Left lung (tissue), 10 donors: ENCODE data around the gene ZNF717. TPM values are rescaled to one million over a fixed set of nuclear protein-coding genes. Genes with fewer than 3 reads are reported as not detected.

Experiments
- ATAC-seq: fragments of 200-7000 bp; cut with Tn5 transposase; one replicate; pipeline ENCODE4 v1.9.1; 2020; ENCODE audit warnings: moderate library complexity
- DNase-seq, 4 donors: peaks; one replicate each; pipeline ENCODE4 v3.0.0-alpha.2; 2013 to 2020
- H3K27ac ChIP-seq, 2 donors: fragments of 200-600 bp; sonication (generic) in 1 of 2; one replicate each; pipeline versions ENCODE4 v1.5.0 to v1.8.0; 2020 to 2021
- H3K27me3 ChIP-seq, 2 donors: fragments of 200-600 bp; sonication (generic) in 1 of 2; one replicate each; pipeline versions ENCODE4 v1.5.0 to v1.8.0; 2020 to 2021
- H3K36me3 ChIP-seq, 2 donors: fragments of 200-600 bp; sonication (generic) in 1 of 2; one replicate each; pipeline versions ENCODE4 v1.5.0 to v1.8.0; 2020 to 2021
- H3K4me1 ChIP-seq, 2 donors: fragments of 200-600 bp; one replicate each; pipeline ENCODE4 v1.8.0; 2021
- H3K4me3 ChIP-seq, 2 donors: fragments of 200-600 bp; sonication (generic) in 1 of 2; one replicate each; pipeline versions ENCODE4 v1.5.0 to v1.8.0; 2020 to 2021; ENCODE audit warnings: mild to moderate bottlenecking in 1 of 2
- H3K9me3 ChIP-seq, 2 donors: fragments of 200-600 bp; sonication (generic) in 1 of 2; one replicate each; pipeline versions ENCODE4 v1.5.0 to v1.8.0; 2020 to 2021
- intact Hi-C, 2 donors: fragments of 100-400 bp; cut with DNase I; formaldehyde crosslinking; loops; one replicate each; pipeline versions ENCODE4 v1.11.2 to v1.14.2; 2022
- microRNA-seq, 2 donors: library from miRNA; unstranded; fragments of <30 nt; microRNA quantifications; one replicate each; pipeline ENCODE4, GENCODE V29; 2019
- polyA plus RNA-seq, 6 donors: library from polyadenylated mRNA; unstranded; fragments of 120-200 nt; gene quantifications; one replicate each; pipeline ENCODE4 v1.2.1, GENCODE V29; 2013; ENCODE audit not compliant: insufficient read length in 6 of 6
- total RNA-seq, 2 donors: library from RNA; stranded (reverse); fragmentation: NEBNext Ultra II Directional; extraction: Animal tissue kit (Norgen Biotek cat#: 25700); gene quantifications; one replicate each; pipeline ENCODE4 v1.2.1, GENCODE V29; 2021
- TF ChIP-seq, protein P1 (sequence below), 2 donors: fragments of 200-600 bp; sonication (generic) in 1 of 2; IDR thresholded peaks; one replicate each; pipeline versions ENCODE4 v1.5.0 to v1.8.0; 2021; ENCODE audit warnings: antibody characterized with exemption in 2 of 2
- donor health status: DM: no; HTN: yes; CAD: no.
- donor health status: DM: no; HTN: no; CAD: no.

Gene ZNF717
- total and polyA plus RNA-seq, 8 donors, result 12.4 to 21.9 (median 18.3) TPM

DNA sequence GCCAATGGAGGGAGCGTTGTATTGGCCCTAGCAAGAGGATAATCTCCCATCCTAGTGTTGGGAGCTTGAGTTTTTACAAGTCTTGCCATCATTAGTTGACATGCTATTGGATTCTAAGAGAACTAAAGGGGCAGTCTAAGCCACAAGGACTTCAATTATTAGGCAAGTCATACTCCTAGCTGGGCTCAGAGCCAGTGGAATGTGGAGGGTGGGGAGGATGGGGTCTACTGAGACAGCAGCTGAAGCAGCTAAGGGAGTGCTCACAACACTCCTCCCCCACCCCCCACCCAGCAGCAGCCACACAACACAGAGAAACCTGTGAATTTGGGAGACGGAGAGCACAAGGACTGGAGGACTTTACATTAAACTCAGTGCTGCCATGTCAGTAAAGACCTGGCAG is 93.3 kb downstream of the ZNF717 start:
- no peak overlapping the region for H3K4me3 ChIP-seq
- H3K27ac ChIP-seq, result no peak overlapping the region
- no peaks in the 10 kb centered on the region for H3K36me3 ChIP-seq
- peak in 1 of 4 donors; percentile 3 for DNase-seq
- intact Hi-C loops, result no loop called here
- H3K4me1 ChIP-seq, result no peaks in the 10 kb centered on the region
- no peaks in the 10 kb centered on the region for H3K27me3 ChIP-seq
- no peak for ATAC-seq
- peaks cover 0 to 62% of the 10 kb centered on the region in 2 donors for H3K9me3 ChIP-seq
- TF ChIP-seq, protein P1, sequence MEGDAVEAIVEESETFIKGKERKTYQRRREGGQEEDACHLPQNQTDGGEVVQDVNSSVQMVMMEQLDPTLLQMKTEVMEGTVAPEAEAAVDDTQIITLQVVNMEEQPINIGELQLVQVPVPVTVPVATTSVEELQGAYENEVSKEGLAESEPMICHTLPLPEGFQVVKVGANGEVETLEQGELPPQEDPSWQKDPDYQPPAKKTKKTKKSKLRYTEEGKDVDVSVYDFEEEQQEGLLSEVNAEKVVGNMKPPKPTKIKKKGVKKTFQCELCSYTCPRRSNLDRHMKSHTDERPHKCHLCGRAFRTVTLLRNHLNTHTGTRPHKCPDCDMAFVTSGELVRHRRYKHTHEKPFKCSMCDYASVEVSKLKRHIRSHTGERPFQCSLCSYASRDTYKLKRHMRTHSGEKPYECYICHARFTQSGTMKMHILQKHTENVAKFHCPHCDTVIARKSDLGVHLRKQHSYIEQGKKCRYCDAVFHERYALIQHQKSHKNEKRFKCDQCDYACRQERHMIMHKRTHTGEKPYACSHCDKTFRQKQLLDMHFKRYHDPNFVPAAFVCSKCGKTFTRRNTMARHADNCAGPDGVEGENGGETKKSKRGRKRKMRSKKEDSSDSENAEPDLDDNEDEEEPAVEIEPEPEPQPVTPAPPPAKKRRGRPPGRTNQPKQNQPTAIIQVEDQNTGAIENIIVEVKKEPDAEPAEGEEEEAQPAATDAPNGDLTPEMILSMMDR (IDR thresholded peaks at IDR 0.05), result no peak

DNA sequence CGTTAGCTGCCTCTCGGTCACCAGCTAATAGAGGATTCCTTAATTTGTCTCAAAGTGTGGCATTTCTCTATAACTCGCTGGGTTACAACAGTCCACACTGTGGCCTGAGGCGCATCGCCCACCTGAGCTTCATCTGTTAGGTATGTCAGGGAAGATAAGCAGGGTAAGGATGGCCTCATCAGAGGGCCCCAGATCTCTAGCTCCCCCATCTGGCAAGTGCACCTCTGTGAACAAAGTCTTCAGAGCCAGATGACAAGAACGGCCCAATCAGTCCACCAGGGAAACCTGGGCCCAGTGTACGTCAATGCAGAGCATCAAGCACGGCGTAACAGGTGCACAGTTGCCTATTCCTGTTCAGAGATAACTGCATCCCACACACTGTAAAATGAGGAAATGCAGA is 98.0 kb downstream of the ZNF717 start:
- Histone ChIP-seq H3K36me3 (no peaks in the 10 kb centered on the region), H3K4me1 (no peaks in the 10 kb centered on the region), H3K4me3 (no peak overlapping the region), H3K27ac (no peak overlapping the region), H3K9me3 (peaks cover 0 to 31% of the 10 kb centered on the region in 2 donors), H3K27me3 (no peaks in the 10 kb centered on the region)
- DNase-seq (no peak), ATAC-seq (no peak)
- intact Hi-C loops, result no loop called here
- TF ChIP-seq, protein P1 (IDR thresholded peaks at IDR 0.05), result no peak

Small RNA genes lying within 50 kb of the gene (microRNA-seq; reads per million reads assigned to microRNA genes)
- 0 reads per million in 2 donors for gene MIR4273

Other genes with a start within 250 kb of the ZNF717 start
- not detected for gene FRG2C, start 121.2 kb downstream of the ZNF717 start, total RNA-seq
- under 1 TPM in 2 of 6 donors, not detected in 4; 0.06 to 0.09 TPM for gene FRG2C, start 121.2 kb downstream of the ZNF717 start, polyA plus RNA-seq